ENCODE data around the gene CDH13. TPM values are rescaled to one million over a fixed set of nuclear protein-coding genes. Genes with fewer than 3 reads are reported as not detected.

The CDH13 gene
- total RNA-seq, 1 donor: 102 TPM

DNA sequence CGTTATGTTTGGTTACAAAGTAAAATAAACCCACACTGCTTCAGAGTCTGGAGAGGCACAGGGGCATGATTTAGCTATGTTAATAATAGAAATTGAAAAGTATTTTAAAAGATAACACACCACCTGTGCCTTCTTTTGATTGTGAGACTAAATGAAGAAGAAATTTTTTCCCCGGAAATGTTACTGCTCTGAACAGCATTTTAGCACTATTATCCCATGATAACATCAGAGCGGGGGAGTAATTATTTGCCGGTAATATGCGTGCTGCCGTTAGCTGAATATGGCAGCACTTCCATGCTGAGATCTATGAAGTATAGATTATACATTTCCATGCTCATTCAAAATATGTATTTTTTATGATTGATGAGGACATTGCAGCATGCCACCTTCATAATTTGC is 680.8 kb downstream of the CDH13 start:
- no peaks in the 10 kb centered on the region for H3K36me3 ChIP-seq (ENCODE audit: insufficient read depth, low read length)
- H3K27ac ChIP-seq (ENCODE audit: low read depth, low read length): no peak overlapping the region
- H3K4me3 ChIP-seq (ENCODE audit: insufficient read depth, low read length): no peak overlapping the region
- H3K27me3 ChIP-seq (ENCODE audit: insufficient read depth, low read length): no peaks in the 10 kb centered on the region
- no peaks in the 10 kb centered on the region for H3K9me3 ChIP-seq (ENCODE audit: low read depth, low read length)
- H3K79me2 ChIP-seq (ENCODE audit: insufficient read depth, low read length): no peaks in the 10 kb centered on the region
- no peak for DNase-seq (ENCODE audit: insufficient read length, low spot score, missing footprints)
- no peaks in the 10 kb centered on the region for H4K20me1 ChIP-seq (ENCODE audit: insufficient read depth, low read length)
- TF ChIP-seq, protein P1, sequence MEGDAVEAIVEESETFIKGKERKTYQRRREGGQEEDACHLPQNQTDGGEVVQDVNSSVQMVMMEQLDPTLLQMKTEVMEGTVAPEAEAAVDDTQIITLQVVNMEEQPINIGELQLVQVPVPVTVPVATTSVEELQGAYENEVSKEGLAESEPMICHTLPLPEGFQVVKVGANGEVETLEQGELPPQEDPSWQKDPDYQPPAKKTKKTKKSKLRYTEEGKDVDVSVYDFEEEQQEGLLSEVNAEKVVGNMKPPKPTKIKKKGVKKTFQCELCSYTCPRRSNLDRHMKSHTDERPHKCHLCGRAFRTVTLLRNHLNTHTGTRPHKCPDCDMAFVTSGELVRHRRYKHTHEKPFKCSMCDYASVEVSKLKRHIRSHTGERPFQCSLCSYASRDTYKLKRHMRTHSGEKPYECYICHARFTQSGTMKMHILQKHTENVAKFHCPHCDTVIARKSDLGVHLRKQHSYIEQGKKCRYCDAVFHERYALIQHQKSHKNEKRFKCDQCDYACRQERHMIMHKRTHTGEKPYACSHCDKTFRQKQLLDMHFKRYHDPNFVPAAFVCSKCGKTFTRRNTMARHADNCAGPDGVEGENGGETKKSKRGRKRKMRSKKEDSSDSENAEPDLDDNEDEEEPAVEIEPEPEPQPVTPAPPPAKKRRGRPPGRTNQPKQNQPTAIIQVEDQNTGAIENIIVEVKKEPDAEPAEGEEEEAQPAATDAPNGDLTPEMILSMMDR (IDR thresholded peaks at IDR 0.05; ENCODE audit: extremely low read depth, low read depth, low read length): no peak
- H3K4me1 ChIP-seq (ENCODE audit: insufficient read depth, low read length): peaks cover 10% of the 10 kb centered on the region
- H2AFZ ChIP-seq (ENCODE audit: low read length): no peak overlapping the region
- no peak overlapping the region for H3K4me2 ChIP-seq (ENCODE audit: insufficient read depth, low read length)

DNA sequence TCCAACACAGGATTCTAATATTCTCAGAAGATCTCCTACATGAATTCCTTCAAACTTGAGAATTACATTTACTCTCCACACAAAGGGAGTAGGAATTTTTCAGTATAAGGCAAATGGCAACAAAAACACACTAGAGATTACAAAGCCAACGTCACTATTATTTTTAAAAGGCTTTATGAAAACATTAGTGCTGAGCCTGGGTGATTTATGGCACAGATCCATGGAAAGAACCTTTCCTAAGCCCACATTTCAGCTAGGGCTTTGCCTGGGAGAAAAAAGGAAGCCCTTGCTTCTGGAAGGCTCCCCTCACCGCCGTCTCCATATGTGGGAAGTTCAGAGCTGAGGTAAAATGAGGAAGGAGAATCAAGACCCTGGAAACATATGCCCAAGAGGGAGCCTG is 681.6 kb downstream of the CDH13 start:
- H3K4me3 ChIP-seq (ENCODE audit: insufficient read depth, low read length): no peak overlapping the region
- H3K4me2 ChIP-seq (ENCODE audit: insufficient read depth, low read length): no peak overlapping the region
- H3K4me1 ChIP-seq (ENCODE audit: insufficient read depth, low read length): peaks cover 10% of the 10 kb centered on the region
- H2AFZ ChIP-seq (ENCODE audit: low read length): no peak overlapping the region
- H3K27me3 ChIP-seq (ENCODE audit: insufficient read depth, low read length): no peaks in the 10 kb centered on the region
- TF ChIP-seq, protein P1 (IDR thresholded peaks at IDR 0.05; ENCODE audit: extremely low read depth, low read depth, low read length): no peak
- no peaks in the 10 kb centered on the region for H3K36me3 ChIP-seq (ENCODE audit: insufficient read depth, low read length)
- H4K20me1 ChIP-seq (ENCODE audit: insufficient read depth, low read length): no peaks in the 10 kb centered on the region
- H3K79me2 ChIP-seq (ENCODE audit: insufficient read depth, low read length): no peaks in the 10 kb centered on the region
- H3K27ac ChIP-seq (ENCODE audit: low read depth, low read length): no peak overlapping the region
- no peak for DNase-seq (ENCODE audit: insufficient read length, low spot score, missing footprints)
- H3K9me3 ChIP-seq (ENCODE audit: low read depth, low read length): no peaks in the 10 kb centered on the region

DNA sequence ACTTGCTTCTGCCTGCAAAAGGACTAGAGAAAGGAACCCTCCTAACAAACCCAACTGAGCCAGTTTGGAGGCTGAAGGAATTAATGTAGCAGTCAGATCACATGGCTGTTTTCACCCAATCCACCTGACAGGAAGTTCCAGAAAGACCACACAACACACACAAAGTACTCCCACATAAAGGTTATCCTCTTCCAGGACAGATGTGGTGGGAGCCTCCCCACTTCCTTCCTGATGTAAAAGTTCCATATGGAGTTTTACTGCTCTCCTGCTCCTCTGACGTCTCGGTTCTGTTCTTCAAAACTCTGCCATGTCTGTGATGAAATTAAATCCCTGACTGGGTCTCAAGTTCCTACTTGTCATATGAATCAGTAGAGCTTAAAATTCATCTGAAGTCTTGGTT is 684.0 kb downstream of the CDH13 start:
- Histone ChIP-seq H4K20me1 (ENCODE audit: insufficient read depth, low read length) (no peaks in the 10 kb centered on the region), H3K4me1 (ENCODE audit: insufficient read depth, low read length) (no peaks in the 10 kb centered on the region), H3K79me2 (ENCODE audit: insufficient read depth, low read length) (no peaks in the 10 kb centered on the region), H3K4me3 (ENCODE audit: insufficient read depth, low read length) (no peak overlapping the region), H3K27me3 (ENCODE audit: insufficient read depth, low read length) (no peaks in the 10 kb centered on the region), H3K36me3 (ENCODE audit: insufficient read depth, low read length) (no peaks in the 10 kb centered on the region), H3K4me2 (ENCODE audit: insufficient read depth, low read length) (no peak overlapping the region), H3K27ac (ENCODE audit: low read depth, low read length) (no peak overlapping the region), H2AFZ (ENCODE audit: low read length) (no peak overlapping the region), H3K9me3 (ENCODE audit: low read depth, low read length) (no peaks in the 10 kb centered on the region)
- TF ChIP-seq, protein P1 (IDR thresholded peaks at IDR 0.05; ENCODE audit: extremely low read depth, low read depth, low read length): no peak
- DNase-seq (ENCODE audit: insufficient read length, low spot score, missing footprints): no peak

DNA sequence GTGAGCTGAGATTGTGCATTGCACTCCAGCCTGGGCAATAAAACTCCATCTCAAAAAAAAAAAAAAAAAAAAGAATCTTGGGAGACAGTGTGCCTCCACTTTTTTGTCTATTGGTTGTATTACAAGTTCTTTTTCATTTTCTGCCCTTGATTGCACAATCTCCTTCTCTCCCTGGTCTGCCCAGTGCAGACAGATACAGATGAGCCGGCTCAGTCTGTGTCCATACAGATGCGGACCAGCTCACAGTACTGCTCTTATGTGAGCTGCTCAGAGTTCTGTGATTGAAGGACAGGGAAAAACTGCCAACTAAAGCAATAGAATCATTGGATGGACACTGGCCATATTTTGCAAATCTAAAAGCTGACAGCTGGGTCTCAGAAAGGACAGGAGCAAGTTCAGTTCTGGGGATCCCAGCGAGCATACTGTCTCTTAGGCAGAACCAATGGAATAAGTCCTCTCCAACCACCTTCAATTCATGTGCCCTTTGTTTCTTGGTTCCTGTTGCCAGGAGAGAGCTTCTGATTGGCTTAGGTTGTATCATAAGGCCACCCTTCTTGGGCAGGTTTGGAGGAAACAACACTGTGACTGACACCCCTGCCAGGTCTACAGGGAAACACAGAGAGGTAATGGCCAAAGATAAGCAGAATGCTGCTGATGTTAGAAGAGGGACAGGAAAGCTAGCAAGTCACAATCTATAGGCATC is 685.4 kb downstream of the CDH13 start:
- no peak for DNase-seq (ENCODE audit: insufficient read length, low spot score, missing footprints)

More for the DNA sequence above, 685.4 kb downstream of the CDH13 start:
- H4K20me1 ChIP-seq (ENCODE audit: insufficient read depth, low read length): no peaks in the 10 kb centered on the region
- no peaks in the 10 kb centered on the region for H3K36me3 ChIP-seq (ENCODE audit: insufficient read depth, low read length)
- no peak overlapping the region for H3K4me2 ChIP-seq (ENCODE audit: insufficient read depth, low read length)
- no peak overlapping the region for H3K27ac ChIP-seq (ENCODE audit: low read depth, low read length)
- no peak overlapping the region for H3K4me3 ChIP-seq (ENCODE audit: insufficient read depth, low read length)
- H3K9me3 ChIP-seq (ENCODE audit: low read depth, low read length): no peaks in the 10 kb centered on the region
- H3K79me2 ChIP-seq (ENCODE audit: insufficient read depth, low read length): no peaks in the 10 kb centered on the region
- no peaks in the 10 kb centered on the region for H3K27me3 ChIP-seq (ENCODE audit: insufficient read depth, low read length)
- no peaks in the 10 kb centered on the region for H3K4me1 ChIP-seq (ENCODE audit: insufficient read depth, low read length)
- TF ChIP-seq, protein P1 (IDR thresholded peaks at IDR 0.05; ENCODE audit: extremely low read depth, low read depth, low read length): no peak
- H2AFZ ChIP-seq (ENCODE audit: low read length): no peak overlapping the region
